D721Med (cell line): ENCODE results near the gene PITX1.

Experiments used
- DNase-seq: peaks from one replicate; pipeline ENCODE4 v3.0.0; 2011; ENCODE audit warnings: low spot score; ENCODE audit not compliant: insufficient read length
- FAIRE-seq: peaks from 2 replicates; lab custom pipeline; 2011; peaks lifted over from hg19 to GRCh38; lab: Jason Lieb, UNC
- CTCF ChIP-seq: IDR thresholded peaks from 2 replicates; pipeline ENCODE4 v1.5.1; 2012; ENCODE audit warnings: mild to moderate bottlenecking, control low read depth; ENCODE audit not compliant: insufficient read depth; ENCODE audit errors: missing control alignments

Gene PITX1

GRCh38 chr5:135073761-135074345, 39.8 kb upstream of the PITX1 start:
- no peak for TF ChIP-seq CTCF
- FAIRE-seq (no peak), DNase-seq (no peak)

- FAIRE-seq: no peak
- TF ChIP-seq CTCF: no peak
- DNase-seq: no peak
These were observed 38.6 kb upstream of the PITX1 start for GRCh38 chr5:135072387-135073281.

- DNase-seq (no peak), FAIRE-seq (no peak)
- TF ChIP-seq CTCF: no peak
These were observed 37.3 kb upstream of the PITX1 start for GRCh38 chr5:135071311-135071710.

- TF ChIP-seq CTCF: no peak
- DNase-seq (no peak), FAIRE-seq (no peak)
These were observed 36.0 kb upstream of the PITX1 start for GRCh38 chr5:135069895-135070657.

GRCh38 chr5:135069016-135069770, 35.2 kb upstream of the PITX1 start:
- TF ChIP-seq CTCF: no peak

GRCh38 chr5:135067587-135067986, 33.6 kb upstream of the PITX1 start:
- FAIRE-seq (no peak), DNase-seq (no peak)
- TF ChIP-seq CTCF: no peak

More at GRCh38 chr5:135069016-135069770, 35.2 kb upstream of the PITX1 start:
- DNase-seq (no peak), FAIRE-seq (no peak)
